ENCODE measurements around the gene RAE1. TPM values are rescaled to one million over a fixed set of nuclear protein-coding genes. Genes with fewer than 3 reads are reported as not detected.
A peak's percentile ranks its signal among the peaks of the same experiment; 100 is the strongest.

Gene RAE1
- total RNA-seq, 1 donor from 2014 or later = 17.6 TPM

DNA sequence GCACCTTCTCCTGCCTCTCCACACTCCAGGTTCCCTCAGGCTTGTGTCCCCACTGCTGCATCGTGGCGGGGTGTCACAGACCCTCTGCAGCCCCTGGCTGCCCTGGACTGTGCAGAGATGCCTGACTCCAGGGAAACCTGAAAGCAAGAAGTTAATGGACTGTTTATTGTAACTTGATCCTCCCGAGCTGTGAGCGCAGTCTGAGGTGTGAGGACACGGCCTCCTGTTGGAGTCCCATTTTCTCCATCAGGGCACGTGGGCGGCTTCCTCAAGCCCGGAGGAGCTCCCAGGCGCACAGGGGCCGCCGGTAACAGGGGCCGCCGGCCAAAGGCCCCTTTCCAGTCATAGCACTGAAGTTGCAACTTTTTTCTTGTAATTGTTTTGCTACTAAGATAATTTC is 57.1 kb downstream of the RAE1 start:
- Mint-ChIP-seq H3K9me3 (ENCODE audit: low read depth) (no peaks in the 10 kb centered on the region), H3K27ac (ENCODE audit: unreplicated experiment) (no peak overlapping the region), H3K27me3 (ENCODE audit: low read depth) (no peaks in the 10 kb centered on the region), H3K4me1 (ENCODE audit: low read depth) (peaks cover 2% of the 10 kb centered on the region), H3K4me3 (ENCODE audit: unreplicated experiment) (no peak overlapping the region), H3K36me3 (ENCODE audit: low read depth) (peaks cover 8% of the 10 kb centered on the region)
- TF ChIP-seq, protein P1, sequence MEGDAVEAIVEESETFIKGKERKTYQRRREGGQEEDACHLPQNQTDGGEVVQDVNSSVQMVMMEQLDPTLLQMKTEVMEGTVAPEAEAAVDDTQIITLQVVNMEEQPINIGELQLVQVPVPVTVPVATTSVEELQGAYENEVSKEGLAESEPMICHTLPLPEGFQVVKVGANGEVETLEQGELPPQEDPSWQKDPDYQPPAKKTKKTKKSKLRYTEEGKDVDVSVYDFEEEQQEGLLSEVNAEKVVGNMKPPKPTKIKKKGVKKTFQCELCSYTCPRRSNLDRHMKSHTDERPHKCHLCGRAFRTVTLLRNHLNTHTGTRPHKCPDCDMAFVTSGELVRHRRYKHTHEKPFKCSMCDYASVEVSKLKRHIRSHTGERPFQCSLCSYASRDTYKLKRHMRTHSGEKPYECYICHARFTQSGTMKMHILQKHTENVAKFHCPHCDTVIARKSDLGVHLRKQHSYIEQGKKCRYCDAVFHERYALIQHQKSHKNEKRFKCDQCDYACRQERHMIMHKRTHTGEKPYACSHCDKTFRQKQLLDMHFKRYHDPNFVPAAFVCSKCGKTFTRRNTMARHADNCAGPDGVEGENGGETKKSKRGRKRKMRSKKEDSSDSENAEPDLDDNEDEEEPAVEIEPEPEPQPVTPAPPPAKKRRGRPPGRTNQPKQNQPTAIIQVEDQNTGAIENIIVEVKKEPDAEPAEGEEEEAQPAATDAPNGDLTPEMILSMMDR (IDR thresholded peaks at IDR 0.05) = no peak
- DNase-seq (ENCODE audit: low spot score) = no peak

DNA sequence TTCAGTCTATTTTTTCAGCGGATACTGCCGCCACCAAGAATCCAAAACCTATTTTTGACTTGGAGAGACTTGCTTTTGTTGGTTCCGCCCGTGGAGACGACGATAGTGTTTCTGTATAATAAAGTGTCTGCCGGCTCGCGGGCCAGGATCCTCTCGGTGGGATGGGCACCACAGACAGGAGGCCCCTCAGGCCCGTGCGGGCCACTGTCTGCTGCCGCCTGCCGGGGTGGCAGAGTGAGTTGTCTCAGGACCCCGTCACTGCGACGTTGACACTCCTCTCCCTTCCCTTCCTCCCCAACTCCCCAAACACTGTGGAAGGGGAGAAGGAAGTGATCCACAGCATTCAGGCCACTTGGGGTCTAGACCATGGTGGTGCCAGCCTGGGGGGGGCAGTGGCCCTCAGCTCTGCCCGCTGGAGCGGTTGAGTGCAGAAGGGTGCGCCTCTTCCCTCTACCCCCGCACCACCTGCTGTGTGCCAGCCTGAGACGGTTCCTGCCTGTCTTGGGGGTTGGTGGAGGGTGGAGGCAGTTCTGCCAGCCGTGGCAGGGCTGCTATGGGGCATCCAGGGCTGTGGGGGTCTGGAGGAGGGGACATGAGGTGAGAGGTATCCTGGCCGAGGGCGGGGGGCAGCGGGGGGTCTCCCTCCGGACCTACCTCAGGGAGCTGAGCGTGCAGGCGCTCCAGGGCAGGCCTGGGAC is 57.6 kb downstream of the RAE1 start:
- H3K9me3 Mint-ChIP-seq (ENCODE audit: low read depth) = no peaks in the 10 kb centered on the region
- no peak for DNase-seq (ENCODE audit: low spot score)
- H3K27me3 Mint-ChIP-seq (ENCODE audit: low read depth) = no peaks in the 10 kb centered on the region
- peaks cover 8% of the 10 kb centered on the region for H3K36me3 Mint-ChIP-seq (ENCODE audit: low read depth)
- TF ChIP-seq, protein P1 (IDR thresholded peaks at IDR 0.05) = no peak
- H3K27ac Mint-ChIP-seq (ENCODE audit: unreplicated experiment) = no peak overlapping the region
- no peak overlapping the region for H3K4me3 Mint-ChIP-seq (ENCODE audit: unreplicated experiment)
- H3K4me1 Mint-ChIP-seq (ENCODE audit: low read depth) = peaks cover 2% of the 10 kb centered on the region

DNA sequence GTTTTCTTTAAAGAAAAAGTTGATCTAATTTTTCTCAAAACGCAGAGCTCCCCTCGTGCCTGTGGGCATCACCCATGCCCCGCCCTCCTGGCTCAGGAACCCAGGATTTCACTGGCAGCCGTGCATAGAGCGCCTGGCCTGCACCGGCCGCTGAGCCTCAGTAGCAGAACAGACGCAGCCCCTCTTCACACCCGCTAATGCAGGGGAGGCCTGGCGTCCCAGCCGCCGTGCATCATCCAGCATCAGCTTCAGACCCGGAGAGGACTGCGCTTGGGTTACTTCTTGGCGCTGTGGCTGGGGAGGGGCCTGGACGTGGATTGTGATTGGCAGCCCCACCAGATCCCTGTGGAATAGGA is 58.2 kb downstream of the RAE1 start:
- TF ChIP-seq, protein P1 (IDR thresholded peaks at IDR 0.05) = no peak
- H3K27ac Mint-ChIP-seq (ENCODE audit: unreplicated experiment) = no peak overlapping the region
- H3K4me1 Mint-ChIP-seq (ENCODE audit: low read depth) = peaks cover 2% of the 10 kb centered on the region
- no peaks in the 10 kb centered on the region for H3K9me3 Mint-ChIP-seq (ENCODE audit: low read depth)
- H3K27me3 Mint-ChIP-seq (ENCODE audit: low read depth) = no peaks in the 10 kb centered on the region
- peaks cover 8% of the 10 kb centered on the region for H3K36me3 Mint-ChIP-seq (ENCODE audit: low read depth)
- no peak for DNase-seq (ENCODE audit: low spot score)
- H3K4me3 Mint-ChIP-seq (ENCODE audit: unreplicated experiment) = no peak overlapping the region

DNA sequence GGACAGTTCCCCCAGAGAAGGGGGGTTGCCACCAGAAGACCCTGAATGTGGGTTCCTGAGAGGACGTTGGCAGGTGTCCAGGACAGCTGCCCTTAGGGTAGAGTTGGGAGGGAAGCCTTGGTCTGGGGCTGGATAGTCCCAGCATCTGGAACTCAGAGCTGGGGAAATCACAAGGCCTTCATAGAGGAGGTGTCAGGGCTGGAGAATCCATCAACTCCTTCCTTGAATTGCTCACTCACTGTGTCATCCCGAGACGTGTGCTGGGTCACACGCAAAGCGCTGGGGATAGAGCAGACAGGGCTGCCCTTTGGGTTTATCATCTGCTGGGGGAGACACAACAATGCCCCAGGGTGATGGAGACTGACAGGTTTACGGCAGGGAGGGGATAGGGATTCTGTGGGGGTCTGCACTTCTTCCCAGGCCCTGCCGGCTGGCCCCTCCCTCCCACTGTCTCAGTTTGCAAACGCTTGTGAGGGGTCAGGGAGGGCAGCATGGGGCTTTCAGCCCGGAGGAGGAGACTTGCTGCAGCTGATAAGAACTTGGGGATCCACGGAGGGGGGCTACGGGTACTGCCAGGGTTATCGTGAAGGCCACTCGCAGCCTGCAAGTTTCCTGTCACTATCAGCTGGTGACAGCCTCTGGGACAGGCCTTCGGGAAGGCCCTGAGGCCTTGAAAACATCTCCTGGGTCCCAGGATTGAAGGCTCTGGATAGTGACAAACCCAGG is 58.8 kb downstream of the RAE1 start:
- Mint-ChIP-seq H3K36me3 (ENCODE audit: low read depth) (peaks cover 8% of the 10 kb centered on the region), H3K4me3 (ENCODE audit: unreplicated experiment) (no peak overlapping the region), H3K27ac (ENCODE audit: unreplicated experiment) (peak overlapping the region; percentile 32), H3K27me3 (ENCODE audit: low read depth) (no peaks in the 10 kb centered on the region), H3K4me1 (ENCODE audit: low read depth) (peaks cover 2% of the 10 kb centered on the region), H3K9me3 (ENCODE audit: low read depth) (no peaks in the 10 kb centered on the region)
- TF ChIP-seq, protein P1 (IDR thresholded peaks at IDR 0.05) = no peak
- DNase-seq (ENCODE audit: low spot score) = no peak

DNA sequence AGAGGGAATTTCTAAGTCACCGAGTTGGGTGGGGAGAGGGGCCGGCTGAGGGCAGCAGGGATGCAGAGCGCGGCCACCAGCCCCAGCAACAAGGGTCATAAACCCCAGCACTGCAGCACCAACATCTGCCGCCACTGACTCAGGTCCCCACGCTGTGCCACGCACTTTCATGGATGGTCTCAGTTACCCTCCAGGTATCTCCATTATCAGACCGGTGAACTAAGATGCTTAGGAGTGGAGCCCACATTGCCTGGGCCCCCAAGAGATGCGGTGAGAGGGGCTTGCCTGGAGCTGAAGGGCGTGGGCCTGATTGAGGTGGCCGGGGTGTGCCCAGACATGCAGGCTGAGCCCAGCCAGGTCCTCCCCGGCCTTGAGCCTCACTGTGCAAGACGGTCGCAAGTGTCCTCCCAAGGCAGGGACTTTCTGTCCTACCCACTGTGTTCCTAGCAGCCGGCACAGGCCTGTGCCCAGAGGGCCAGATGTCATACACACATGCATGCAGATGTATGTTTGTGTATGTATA is 59.4 kb downstream of the RAE1 start:
- H3K27ac Mint-ChIP-seq (ENCODE audit: unreplicated experiment) = no peak overlapping the region
- H3K4me1 Mint-ChIP-seq (ENCODE audit: low read depth) = peaks cover 2% of the 10 kb centered on the region
- peaks cover 8% of the 10 kb centered on the region for H3K36me3 Mint-ChIP-seq (ENCODE audit: low read depth)
- no peaks in the 10 kb centered on the region for H3K9me3 Mint-ChIP-seq (ENCODE audit: low read depth)
- no peak overlapping the region for H3K4me3 Mint-ChIP-seq (ENCODE audit: unreplicated experiment)
- H3K27me3 Mint-ChIP-seq (ENCODE audit: low read depth) = no peaks in the 10 kb centered on the region
- TF ChIP-seq, protein P1 (IDR thresholded peaks at IDR 0.05) = no peak
- DNase-seq (ENCODE audit: low spot score) = no peak

Data from chondrocyte (in vitro differentiated cells).